Right atrium auricular region (tissue), 2 donors: ENCODE measurements around the gene UIMC1. TPM values are rescaled to one million over a fixed set of nuclear protein-coding genes. Genes with fewer than 3 reads are reported as not detected.

ENCODE experiments used
- DNase-seq: peaks from one replicate; pipeline ENCODE4 v3.0.0-alpha.2; 2019; ENCODE audit warnings: low spot score
- H3K27ac ChIP-seq, 2 donors: fragments of 200-600 bp; sonication (generic); 1 replicate in 1 of 2; 2 replicates in 1 of 2; pipeline ENCODE4 v1.5.1; 2016 to 2019
- H3K27me3 ChIP-seq, 2 donors: fragments of 200-600 bp; sonication (generic); one replicate each; pipeline versions ENCODE4 v1.5.1 to v1.6.0; 2017 to 2019
- H3K36me3 ChIP-seq: fragments of 200-600 bp; sonication (generic); one replicate; pipeline ENCODE4 v1.5.1; 2016
- H3K4me1 ChIP-seq, 2 donors: fragments of 200-600 bp; sonication (generic); one replicate each; pipeline versions ENCODE4 v1.5.1 to v1.6.0; 2017 to 2019
- H3K4me3 ChIP-seq, 2 donors: fragments of 200-600 bp; sonication (generic); 1 replicate in 1 of 2; 2 replicates in 1 of 2; pipeline ENCODE4 v1.5.1; 2017 to 2019; ENCODE audit warnings: mild to moderate bottlenecking in 1 of 2, moderate library complexity in 1 of 2
- H3K9me3 ChIP-seq, 2 donors: fragments of 200-600 bp; sonication (generic); one replicate each; pipeline ENCODE4 v1.5.1; 2019
- CTCF ChIP-seq, 2 donors: fragments of 200-600 bp; sonication (generic); IDR thresholded peaks; one replicate each; pipeline ENCODE4 v1.5.1; 2019; ENCODE audit warnings: antibody characterized with exemption in 2 of 2
- total RNA-seq, 2 donors: library from RNA; depleted of rRNA; stranded (reverse); fragments of >200 nt; gene quantifications; one replicate each; pipeline ENCODE4 v1.1.0, GENCODE V29; 2016

The UIMC1 gene
- total RNA-seq, 2 donors from 2014 or later: 18.9 to 27.4 TPM

DNA sequence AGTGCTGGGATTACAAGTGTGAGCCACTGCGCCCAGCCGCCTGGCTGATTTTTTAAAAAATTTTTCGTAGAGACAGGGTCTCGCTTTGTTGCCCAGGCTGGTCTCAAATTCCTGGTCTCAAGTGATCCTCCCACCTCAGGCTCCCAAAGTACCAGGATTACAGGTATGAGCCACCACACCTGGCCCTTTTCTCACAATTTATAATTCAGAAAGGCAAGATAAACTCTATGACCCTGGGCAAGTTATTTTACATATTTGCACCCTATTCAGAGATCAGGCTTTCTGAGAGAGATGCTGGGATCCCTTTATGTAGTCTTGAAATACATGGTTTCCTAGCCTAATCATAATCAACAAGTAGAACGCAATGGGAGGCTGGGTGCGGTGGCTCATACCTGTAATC is 36.5 kb upstream of the UIMC1 start:
- no peaks in the 10 kb centered on the region for H3K27me3 ChIP-seq
- H3K4me1 ChIP-seq: no peaks in the 10 kb centered on the region
- H3K4me3 ChIP-seq: no peak overlapping the region
- DNase-seq: no peak
- H3K36me3 ChIP-seq: peaks cover 32% of the 10 kb centered on the region
- no peak for TF ChIP-seq CTCF (IDR thresholded peaks at IDR 0.05)
- H3K27ac ChIP-seq: no peak overlapping the region
- H3K9me3 ChIP-seq: no peaks in the 10 kb centered on the region

DNA sequence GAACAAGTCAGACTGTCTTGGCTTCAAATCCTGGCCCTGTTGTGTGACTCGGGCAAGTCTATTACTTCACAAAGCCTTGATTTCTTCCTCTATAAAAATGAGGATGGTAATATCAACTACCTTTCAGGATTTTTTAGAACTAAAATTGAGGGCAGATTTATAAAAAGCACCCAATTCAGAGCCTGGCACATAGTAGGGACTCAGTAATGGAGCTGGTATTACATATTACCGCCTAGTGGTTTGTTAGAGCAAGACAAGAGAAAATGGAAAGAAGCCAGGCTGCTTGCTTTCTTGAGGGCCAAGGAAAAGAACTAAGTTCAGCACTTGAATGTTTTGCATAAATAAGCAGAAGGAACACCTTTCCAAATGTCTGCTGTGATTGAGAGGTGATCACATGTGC is 35.4 kb upstream of the UIMC1 start:
- DNase-seq: no peak
- H3K27ac ChIP-seq: no peak overlapping the region
- peaks cover 28% of the 10 kb centered on the region for H3K36me3 ChIP-seq
- H3K9me3 ChIP-seq: no peaks in the 10 kb centered on the region
- TF ChIP-seq CTCF (IDR thresholded peaks at IDR 0.05): no peak
- H3K4me3 ChIP-seq: no peak overlapping the region
- no peaks in the 10 kb centered on the region for H3K27me3 ChIP-seq
- H3K4me1 ChIP-seq: no peaks in the 10 kb centered on the region

- peaks cover 28% of the 10 kb centered on the region for H3K36me3 ChIP-seq
- no peaks in the 10 kb centered on the region for H3K9me3 ChIP-seq
- no peak overlapping the region for H3K27ac ChIP-seq
- H3K27me3 ChIP-seq: no peaks in the 10 kb centered on the region
- TF ChIP-seq CTCF (IDR thresholded peaks at IDR 0.05): no peak
- H3K4me1 ChIP-seq: peaks cover 0 to 2% of the 10 kb centered on the region in 2 donors
- H3K4me3 ChIP-seq: no peak overlapping the region
- DNase-seq: no peak
Measured at GRCh38 chr5:177040814-177041420, 34.3 kb upstream of the UIMC1 start.

GRCh38 chr5:177036921-177037320 is 30.3 kb upstream of the UIMC1 start:
- DNase-seq: no peak
- no peak for TF ChIP-seq CTCF (IDR thresholded peaks at IDR 0.05)
- Histone ChIP-seq H3K27me3 (no peaks in the 10 kb centered on the region), H3K27ac (no peak overlapping the region), H3K36me3 (peaks cover 15% of the 10 kb centered on the region), H3K9me3 (no peaks in the 10 kb centered on the region), H3K4me1 (peaks cover 0 to 4% of the 10 kb centered on the region in 2 donors), H3K4me3 (no peak overlapping the region)

- Histone ChIP-seq H3K4me1 (peaks cover 0 to 4% of the 10 kb centered on the region in 2 donors), H3K36me3 (peaks cover 10% of the 10 kb centered on the region), H3K4me3 (no peak overlapping the region), H3K27ac (no peak overlapping the region), H3K27me3 (no peaks in the 10 kb centered on the region), H3K9me3 (no peaks in the 10 kb centered on the region)
- no peak for DNase-seq
- TF ChIP-seq CTCF (IDR thresholded peaks at IDR 0.05): no peak
Measured at GRCh38 chr5:177036443-177036842, 29.9 kb upstream of the UIMC1 start.

GRCh38 chr5:177035976-177036375 is 29.4 kb upstream of the UIMC1 start:
- no peak for DNase-seq
- no peak for TF ChIP-seq CTCF (IDR thresholded peaks at IDR 0.05)
- Histone ChIP-seq H3K27ac (no peak overlapping the region), H3K36me3 (peaks cover 6% of the 10 kb centered on the region), H3K4me1 (peaks cover 0 to 4% of the 10 kb centered on the region in 2 donors), H3K4me3 (no peak overlapping the region), H3K27me3 (no peaks in the 10 kb centered on the region), H3K9me3 (no peaks in the 10 kb centered on the region)
